Fibroblast of the aortic adventitia (primary cell): ENCODE data around the gene HSD17B1. TPM values are rescaled to one million over a fixed set of nuclear protein-coding genes. Genes with fewer than 3 reads are reported as not detected.

Experiments used
- DNase-seq: peaks from one replicate; pipeline ENCODE4 v3.0.0-alpha.2; 2010; ENCODE audit warnings: low read depth
- H3K4me3 ChIP-seq: 2 replicates; pipeline ENCODE4 v1.5.1; 2011; ENCODE audit warnings: low read depth, mild to moderate bottlenecking, control low read depth, low read length, moderate library complexity
- total RNA-seq: library from RNA; depleted of rRNA; stranded (reverse); fragments of >200 nt; gene quantifications from 2 replicates; pipeline ENCODE4 v1.2.3, GENCODE V29; 2012; ENCODE audit warnings: low replicate concordance
- TF ChIP-seq, protein P1 (sequence below): IDR thresholded peaks from 2 replicates; pipeline ENCODE4 v1.5.1; 2011; ENCODE audit warnings: mild to moderate bottlenecking, low read length, control low read depth, inconsistent platforms; ENCODE audit not compliant: insufficient read depth

The HSD17B1 gene
- total RNA-seq, 1 donor = 0.99 TPM

GRCh38 chr17:42518755-42519545 is 33.8 kb upstream of the HSD17B1 start:
- no peak overlapping the region for H3K4me3 ChIP-seq
- peak; percentile 86 for DNase-seq

DNA sequence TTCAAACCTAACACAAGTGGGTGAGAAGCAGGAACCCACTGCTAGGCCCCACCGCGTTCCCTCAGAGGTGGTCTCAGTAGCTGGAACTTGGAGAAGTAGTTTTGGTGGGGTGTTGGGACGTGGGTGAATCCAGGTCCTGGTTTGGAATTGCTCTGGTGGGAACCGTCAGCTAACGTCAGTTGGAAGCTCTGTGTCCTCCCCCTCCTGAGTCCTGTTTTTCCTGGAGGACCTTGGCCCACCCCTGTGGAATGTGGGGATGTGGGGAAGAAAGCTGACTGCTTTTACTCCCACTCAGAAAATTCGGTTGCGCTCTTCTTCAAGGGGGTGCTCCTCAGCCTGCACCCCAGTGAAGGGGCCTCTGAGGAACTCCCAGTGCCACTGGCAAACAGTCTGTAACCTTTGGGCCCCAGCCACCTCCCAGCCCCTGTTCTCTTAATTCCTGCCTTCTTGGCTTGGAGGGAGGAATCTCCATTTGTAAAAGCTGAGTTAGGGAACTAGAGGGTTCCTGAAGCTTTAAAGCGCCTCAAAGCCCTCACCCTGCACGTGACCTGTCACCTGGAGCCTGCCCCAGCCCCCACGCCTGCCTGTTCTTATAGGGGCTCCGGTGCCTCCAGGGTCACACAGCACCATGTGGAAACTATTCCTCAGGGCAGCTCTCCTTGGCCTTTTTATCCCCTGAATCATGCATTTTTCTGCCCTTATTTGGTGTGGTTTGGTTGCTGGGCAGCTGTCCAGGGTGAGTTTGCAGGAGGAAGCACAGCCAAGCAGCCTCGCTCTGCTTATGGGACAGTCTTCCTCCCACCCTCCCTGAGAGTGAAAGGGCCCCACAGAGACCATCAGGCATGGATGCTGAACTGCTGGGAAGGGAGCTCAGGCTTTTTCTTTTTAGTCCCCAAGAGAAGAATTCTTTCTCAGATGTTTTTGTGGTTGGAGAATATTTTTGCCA is 32.9 kb upstream of the HSD17B1 start:
- TF ChIP-seq, protein P1, sequence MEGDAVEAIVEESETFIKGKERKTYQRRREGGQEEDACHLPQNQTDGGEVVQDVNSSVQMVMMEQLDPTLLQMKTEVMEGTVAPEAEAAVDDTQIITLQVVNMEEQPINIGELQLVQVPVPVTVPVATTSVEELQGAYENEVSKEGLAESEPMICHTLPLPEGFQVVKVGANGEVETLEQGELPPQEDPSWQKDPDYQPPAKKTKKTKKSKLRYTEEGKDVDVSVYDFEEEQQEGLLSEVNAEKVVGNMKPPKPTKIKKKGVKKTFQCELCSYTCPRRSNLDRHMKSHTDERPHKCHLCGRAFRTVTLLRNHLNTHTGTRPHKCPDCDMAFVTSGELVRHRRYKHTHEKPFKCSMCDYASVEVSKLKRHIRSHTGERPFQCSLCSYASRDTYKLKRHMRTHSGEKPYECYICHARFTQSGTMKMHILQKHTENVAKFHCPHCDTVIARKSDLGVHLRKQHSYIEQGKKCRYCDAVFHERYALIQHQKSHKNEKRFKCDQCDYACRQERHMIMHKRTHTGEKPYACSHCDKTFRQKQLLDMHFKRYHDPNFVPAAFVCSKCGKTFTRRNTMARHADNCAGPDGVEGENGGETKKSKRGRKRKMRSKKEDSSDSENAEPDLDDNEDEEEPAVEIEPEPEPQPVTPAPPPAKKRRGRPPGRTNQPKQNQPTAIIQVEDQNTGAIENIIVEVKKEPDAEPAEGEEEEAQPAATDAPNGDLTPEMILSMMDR = peak; percentile 27
- peak; percentile 99 for DNase-seq
- no peak overlapping the region for H3K4me3 ChIP-seq

More at GRCh38 chr17:42518755-42519545, 33.8 kb upstream of the HSD17B1 start:
- TF ChIP-seq, protein P1 = no peak

DNA sequence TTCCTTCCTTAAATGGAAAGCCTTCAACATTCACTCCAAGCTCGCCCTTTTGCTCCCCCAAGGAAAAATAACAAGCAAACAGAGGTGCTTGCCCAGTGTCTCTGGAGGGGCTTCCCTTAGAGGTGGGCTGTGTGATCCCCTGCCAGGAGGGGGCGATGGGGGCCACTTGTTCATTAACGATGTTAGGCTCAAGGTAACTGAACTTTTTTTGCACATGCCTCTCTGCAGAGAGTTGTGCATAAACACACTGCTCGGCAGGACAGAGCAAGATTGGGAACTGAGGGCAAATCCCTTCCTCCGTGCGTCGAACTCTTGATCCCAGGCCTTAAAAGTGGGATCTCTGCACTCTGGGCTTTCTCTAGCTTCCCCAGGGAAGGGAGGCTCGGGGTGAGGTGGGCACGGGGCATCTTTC is 32.2 kb upstream of the HSD17B1 start:
- TF ChIP-seq, protein P1 = peak; percentile 6
- H3K4me3 ChIP-seq = peak overlapping the region; percentile 13
- DNase-seq = no peak

DNA sequence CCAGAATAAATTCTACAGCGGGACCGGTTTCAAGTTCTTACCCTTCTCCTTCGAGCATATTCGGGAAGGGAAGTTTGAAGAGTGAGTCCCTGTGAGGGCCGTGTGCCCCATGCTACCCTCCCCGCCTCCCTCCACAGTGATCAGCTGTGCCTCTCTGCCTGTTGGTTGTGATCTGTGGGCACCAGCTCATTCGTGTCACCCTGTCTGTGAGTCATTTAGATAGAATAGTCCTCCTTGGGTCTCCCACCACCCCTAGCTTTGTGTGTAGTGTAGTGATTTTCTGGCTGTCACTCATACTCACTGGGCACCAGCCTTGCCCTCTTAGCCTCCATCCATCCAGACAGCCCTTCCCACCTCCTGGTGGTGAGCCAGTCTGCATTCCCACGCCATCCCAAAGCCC is 31.7 kb upstream of the HSD17B1 start:
- TF ChIP-seq, protein P1 = no peak
- H3K4me3 ChIP-seq = no peak overlapping the region
- DNase-seq = no peak

DNA sequence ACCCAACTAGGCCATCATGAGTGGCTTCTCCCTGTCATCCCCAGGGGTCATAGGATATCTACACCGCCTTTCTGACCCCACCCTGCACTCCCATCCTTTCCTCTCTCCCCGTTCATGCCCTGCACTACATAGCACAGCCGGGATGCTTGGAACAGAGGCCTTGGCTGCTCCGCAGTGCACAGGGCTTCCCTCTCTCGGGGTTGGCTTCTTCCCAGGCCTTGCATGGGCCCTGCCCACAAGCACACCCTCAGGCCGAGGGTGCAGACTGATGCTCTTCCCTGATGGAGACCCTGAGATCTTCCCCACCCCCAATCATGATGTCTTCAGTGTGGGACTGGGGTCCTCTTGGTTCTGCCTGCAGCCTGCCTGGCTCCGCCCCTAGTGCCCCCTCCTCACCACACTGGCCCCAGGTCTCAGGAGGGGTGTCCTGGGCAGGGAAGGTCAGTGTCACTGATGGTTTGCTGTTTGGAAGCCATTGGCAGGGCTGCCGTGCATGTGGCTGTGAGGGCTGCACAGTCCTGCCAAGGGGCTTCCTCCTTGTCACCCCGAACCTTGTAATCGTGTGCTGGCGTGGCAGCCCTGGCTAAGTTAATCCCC is 31.0 kb upstream of the HSD17B1 start:
- DNase-seq = peak; percentile 69
- no peak overlapping the region for H3K4me3 ChIP-seq
- TF ChIP-seq, protein P1 = no peak

- DNase-seq = no peak
- H3K4me3 ChIP-seq = no peak overlapping the region
- TF ChIP-seq, protein P1 = no peak
Measured at GRCh38 chr17:42522263-42522790, 30.4 kb upstream of the HSD17B1 start.
